ENCODE data around the gene PCDH12.

GRCh38 chr5:141969783-141970771, 12.1 kb upstream of the PCDH12 start:
- TF ChIP-seq CTCF (conservative IDR thresholded peaks at IDR 0.05; ENCODE audit: low read length) (no peak), EZH2phosphoT487 (IDR thresholded peaks at IDR 0.05; ENCODE audit: borderline replicate concordance) (no peak)

Measured in Loucy (cell line).